NCI-H748 (cell line): ENCODE measurements around the gene SOCS6.

Experiments
- DNase-seq: peaks from one replicate; lab custom pipeline; 2025; ENCODE audit not compliant: unreplicated experiment; lab: John Stamatoyannopoulos, UW

Gene SOCS6

DNA sequence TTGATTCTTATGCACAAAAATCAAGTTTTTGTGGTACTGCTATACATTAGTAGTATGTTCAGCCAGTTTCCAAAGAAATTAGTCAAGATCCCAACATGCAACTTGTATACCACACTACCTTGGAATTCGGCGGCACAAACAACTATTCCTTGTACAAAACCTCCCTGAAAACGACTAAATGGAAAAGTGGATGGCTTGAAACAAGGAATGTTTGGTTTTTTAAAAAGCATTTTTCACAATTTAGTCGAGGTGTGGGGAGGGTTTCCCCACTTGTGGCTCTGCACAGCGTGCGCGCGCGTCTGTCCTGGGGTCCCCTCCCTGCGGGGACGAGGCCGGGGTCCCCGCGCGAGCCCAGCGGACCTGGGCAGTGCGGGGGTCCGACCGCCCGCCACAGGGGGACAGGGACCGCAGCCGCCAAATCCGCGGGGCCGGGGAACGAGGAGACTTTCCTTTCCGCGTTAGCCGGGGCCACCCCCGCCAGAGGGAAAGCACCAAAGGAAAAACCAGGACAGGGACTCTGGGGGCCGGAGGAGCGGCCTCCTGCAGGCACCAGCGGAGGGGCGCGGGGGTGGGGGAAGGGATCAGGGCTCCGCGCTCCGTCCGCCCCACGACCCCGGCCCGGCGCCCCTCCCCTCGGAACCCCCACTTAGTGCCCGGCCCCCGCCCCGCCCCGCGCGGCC lies 534 bp upstream of the SOCS6 start:
- peak; percentile 43 for DNase-seq

DNA sequence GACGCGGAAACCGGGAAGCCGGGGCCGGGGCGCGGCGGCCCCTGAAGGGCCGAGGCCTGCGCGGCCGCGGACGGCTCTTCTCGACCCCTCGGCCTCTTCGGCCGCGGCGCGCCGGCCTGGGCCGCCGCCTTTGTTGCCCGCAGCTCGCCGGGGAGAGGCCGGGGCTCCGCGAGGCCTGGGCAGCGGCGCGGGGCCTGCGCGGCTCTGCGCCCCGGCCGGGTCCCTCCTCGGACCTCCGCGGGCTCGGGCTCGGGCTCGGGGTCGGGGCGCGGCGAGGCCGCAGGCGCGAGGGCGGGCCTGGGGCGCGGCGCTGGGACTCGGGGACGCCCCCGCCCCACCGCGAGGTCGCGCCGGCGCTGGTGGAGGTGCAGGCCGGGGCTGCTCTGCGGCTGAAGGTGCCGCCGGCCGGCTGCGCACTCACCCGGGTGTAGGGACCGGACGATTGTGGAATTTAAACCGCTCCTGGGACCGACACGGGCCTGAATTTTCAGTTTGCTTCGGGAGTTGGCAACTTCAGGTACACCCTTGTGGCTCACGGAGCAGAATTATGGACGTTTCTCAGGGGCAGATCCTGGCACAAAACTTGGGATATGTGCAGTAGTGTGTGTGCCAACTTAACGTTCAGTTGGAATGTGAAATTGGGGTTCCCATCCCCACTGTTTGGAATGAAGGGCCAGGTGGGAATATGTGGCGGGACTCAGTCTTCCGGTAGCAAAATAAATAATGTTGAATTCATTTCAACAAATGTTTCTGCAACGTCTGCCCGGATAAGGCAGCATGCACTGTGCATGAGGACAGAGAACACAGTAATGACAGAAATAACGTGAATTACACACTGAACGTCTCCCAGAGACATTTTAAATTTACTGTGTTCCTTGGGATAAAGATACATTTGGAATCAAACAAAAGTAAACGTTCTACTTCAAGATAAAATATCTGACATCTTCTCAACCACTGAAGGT lies 787 bp downstream of the SOCS6 start:
- DNase-seq, result peak; percentile 56

DNA sequence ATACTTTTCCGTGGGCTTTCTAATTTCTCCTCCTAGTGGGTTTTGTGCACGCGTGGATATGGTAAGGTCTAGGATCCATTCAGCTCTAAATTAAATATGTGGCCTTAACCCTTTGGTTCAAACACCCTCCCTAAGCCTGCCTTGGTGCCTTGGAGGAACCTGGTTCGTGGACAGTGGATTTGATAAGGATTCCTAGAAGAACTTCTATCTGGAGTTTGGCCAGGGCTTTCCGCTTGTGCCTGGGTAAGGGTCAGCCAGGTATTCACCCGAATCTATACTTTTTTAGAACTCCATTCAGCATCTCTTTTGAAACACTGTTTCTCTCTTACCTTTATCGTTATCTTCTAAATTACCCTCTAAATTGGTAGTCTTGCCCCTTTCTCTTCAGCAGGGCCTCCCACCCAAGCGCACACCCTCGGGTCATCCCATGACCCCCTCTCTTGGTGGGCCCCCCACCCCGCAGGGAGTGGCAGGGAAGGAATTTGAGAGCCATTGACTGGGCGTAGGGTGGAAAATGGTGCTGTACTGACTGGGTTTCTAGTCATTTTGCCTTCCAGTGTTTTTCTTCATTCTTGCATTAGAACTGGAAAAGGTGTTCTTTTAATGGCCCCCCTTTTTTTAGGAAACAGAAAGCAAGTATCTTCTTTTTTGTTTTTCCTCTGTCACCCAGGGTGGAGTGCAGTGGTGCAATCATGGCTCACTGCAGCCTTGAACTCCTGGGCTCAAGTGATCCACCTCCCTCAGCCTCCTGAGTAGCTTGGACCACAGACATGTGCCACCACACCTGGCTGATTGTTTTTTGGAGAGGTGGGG lies 1.8 kb downstream of the SOCS6 start:
- DNase-seq, result no peak

DNA sequence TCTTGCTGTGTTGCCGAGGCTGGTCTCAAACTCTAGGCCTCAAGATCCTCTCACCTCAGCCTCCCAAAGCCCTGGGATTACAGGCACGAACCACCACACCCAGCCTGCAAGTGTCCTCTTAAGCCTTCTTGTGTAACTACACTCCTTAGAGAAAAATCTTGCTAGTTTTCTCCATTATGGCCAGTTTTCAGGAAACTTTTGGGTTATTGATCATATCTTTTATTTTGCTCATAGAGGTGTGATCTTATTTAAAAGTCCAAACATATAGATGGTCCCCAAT lies 2.4 kb downstream of the SOCS6 start:
- no peak for DNase-seq

DNA sequence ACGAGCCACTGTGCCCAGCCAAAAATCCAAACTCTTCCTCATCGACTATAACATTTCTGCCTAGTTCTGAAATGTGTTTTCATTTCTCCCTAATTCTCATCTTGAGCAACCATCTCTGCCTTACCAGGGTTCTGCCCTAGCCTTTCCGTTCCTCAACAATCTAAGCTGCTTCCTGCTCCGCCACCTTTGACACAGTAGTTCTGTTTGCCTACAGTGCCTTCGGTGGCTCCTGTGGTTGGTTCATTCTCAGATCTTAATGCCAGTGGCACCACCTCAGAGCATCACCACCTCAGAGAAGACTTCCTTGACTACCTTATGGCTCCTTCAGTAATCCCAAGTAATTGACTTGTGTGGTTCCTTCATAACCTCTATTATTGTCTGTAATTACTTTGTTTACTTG lies 3.8 kb downstream of the SOCS6 start:
- no peak for DNase-seq

DNA sequence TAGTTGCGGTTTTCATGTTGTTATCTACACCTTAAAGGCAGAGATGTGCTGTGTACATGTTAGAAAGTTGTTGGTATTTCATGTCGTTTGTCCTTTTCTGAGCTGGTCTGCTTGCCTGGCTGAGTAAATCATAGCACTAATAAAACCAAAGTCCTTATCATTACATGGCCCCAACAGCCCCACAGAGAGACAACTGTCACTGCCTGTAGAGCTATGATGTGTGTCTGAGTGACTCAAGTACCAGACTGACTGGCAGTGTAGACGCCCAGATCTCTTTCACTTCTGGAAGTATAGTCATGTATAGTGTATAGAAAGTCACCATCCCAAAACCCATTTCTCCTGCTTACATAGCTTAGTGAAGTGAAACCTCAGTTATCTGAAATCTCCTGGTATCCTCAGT lies 4.3 kb downstream of the SOCS6 start:
- no peak for DNase-seq

DNA sequence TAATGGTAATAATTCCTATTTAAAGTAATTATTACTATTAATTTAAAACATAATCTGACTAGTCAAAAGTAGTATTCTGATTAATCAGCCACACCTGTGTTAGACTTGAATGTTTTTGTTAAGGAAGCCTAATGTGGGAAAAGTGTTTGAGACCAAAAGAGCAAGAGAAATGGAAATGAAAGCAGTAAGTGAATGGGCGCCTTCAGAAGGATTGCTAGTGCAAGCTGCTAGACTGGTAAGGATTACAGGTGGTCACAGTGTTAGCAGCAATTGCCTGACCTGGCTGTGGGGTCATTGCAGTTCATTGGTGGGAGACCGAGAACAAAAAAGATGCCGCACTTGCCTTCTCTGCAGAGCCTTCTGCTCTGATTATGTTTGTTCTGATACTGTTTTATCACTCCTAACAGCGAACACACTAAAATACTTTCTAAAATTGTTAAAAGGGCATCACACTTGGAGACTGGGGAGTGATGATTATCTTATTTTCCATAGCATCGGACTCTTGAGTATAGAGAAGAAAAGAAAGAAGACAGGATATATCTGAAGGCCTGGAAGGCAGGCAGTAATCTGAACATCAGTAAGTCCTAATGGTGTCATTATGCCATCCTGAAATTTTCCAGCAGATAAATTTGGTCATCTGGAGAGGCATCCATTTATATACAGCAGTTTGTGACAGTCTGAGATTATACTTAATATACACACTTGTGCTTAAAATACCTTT lies 5.8 kb downstream of the SOCS6 start:
- DNase-seq, result no peak

DNA sequence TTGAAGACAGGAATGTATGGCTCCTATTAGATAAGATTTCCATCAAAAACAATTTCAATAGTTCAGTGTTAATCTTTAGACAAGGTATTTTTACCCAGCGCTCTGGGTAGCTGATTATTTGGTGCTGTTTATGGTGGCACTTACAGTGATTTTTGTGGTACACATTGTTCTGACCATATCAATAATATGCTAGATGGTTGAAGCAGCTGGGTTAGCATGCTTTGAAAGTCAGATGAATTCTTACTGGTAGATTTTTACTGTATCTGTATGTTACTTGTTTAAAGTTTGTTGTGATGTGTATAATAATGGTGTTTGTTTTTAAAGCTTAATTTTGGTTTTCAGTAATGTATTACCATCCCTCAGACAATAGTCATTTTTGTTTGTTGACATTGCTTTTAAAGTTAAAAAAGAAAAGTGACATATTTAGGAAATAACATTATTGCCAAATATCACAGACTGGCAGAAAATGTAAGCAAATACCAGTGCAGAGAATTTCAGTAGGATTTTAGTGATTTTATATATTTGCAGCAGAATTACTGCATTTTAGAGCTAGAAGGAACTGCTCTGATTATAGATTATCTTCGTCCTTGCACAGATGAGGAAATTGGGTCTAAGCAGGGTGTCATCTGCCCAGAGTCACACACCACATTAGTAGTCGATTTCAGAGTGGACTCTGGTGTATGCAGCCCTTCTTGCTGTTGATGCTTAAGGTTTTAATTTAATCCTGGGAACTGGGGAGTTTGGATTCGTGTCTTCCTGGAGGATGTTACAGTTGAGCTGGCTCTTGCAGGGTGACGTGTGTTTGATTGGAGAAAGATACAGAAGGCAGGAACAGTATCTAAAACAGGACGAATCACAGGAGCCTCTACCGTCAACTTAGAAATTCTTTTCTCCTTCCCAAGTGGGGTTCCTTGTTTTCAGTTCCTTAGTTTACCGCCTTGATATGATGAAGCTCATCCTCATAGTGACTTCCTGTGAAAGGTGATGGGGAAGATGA lies 6.6 kb downstream of the SOCS6 start:
- DNase-seq, result no peak

DNA sequence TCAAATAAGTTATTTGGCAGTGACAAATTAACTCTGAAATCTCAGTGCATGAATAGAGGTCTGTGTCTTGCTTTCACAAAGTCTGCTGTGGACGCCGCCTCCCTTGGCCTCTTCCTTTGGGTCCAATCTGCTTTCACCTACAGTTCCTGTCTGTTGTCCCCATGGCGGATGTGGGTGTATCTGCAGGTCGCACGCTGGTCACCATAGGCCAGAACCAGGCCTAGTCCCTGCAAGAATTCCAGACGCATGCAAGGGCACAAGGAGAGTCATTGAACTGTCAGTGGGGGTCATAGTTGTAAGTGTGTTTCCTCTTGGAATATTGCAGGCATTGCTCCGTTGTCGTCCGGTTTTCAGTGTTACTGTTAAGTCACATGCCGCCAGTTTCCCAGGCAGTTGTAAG lies 7.4 kb downstream of the SOCS6 start:
- no peak for DNase-seq

DNA sequence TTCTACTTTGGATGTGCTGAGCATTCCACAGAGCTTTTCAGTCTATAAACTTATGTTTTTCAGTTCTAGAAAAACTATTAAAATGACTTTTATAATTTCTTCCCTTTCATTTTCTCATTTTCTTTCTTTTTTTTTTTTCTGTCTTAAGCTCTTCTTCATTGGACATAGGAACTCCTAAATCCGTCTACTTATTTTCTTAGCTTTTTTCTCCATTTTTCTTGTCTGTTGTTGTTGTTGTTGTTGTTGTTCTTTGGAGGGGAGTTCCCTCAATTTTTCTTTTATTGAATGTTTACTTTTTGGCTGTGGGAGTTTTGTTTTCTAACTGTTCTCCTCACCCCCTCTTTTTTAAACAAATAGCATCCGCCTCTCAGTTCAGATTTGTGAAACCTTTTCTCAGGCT lies 7.9 kb downstream of the SOCS6 start:
- DNase-seq, result no peak

DNA sequence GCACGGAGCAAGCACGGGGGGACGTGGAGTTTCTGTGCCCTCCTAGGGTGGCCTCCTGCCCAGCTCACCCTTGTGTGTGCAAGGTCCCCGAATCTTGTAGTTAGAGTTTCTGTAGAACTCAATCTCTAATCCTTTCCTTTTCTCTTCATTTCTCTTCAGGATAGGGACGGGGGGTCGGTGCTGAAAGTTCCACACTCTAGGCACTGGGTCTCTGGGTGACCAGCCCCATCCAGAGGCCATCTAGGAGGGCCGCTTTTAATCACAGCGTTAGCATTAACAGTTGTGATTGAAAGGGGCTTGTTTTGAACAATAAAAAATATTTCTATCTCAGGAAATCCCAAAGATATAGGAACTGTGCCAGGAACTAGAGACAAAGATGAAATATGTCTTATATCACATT lies 10.5 kb downstream of the SOCS6 start:
- DNase-seq, result no peak

DNA sequence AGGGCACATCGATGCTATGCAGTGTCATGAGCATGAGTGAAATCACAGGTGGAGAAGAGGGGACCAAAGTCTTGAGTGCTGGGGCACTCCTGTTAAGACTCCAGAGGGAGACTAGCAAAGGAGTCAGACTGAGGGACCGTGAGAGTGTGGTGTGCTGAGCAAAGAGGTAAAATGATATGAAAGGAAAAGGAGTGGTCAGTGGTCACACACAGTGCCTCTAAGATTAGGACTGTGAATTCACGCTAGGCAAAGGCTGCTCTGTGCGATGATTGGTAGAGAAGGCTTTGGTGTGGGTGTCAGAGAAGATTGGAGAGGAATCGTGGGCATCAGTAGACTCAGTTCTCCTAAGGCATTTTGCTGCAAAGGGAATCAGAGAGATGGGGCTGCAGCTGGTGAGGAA lies 12.8 kb downstream of the SOCS6 start:
- no peak for DNase-seq

DNA sequence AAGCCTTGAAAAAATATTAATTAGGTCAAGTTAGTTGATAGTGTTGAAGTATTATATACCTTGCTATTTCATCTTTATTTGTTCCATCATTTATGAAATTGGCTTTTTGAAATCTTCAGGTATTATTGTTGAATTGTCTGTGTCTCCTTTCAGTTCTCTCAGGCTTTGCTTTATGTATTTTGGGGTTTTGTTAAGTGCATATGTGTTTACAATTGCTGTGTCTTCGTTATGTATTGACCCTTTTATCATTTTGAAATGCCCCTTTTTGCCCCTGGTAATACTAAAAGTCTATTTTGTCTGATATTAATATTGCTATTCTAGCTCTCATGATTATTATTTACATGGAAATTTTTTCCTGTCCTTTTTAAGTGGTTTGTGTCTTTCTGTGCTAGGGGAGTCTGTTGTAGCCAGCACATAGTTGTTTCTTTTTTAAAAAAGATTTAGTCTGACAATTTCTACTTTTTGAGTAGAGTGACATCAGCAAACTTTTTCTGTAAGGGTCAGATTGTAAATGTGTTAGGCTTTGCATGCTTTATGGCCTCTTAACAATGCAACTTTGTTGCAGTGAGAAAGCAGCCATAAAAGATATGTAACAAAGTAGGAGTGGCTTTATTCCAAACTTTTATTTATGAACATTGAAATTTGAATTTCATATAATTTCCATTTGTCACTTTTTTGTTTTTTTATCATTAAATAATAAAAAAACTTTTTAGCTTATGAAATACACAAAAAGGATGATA lies 19.9 kb downstream of the SOCS6 start:
- DNase-seq, result no peak

DNA sequence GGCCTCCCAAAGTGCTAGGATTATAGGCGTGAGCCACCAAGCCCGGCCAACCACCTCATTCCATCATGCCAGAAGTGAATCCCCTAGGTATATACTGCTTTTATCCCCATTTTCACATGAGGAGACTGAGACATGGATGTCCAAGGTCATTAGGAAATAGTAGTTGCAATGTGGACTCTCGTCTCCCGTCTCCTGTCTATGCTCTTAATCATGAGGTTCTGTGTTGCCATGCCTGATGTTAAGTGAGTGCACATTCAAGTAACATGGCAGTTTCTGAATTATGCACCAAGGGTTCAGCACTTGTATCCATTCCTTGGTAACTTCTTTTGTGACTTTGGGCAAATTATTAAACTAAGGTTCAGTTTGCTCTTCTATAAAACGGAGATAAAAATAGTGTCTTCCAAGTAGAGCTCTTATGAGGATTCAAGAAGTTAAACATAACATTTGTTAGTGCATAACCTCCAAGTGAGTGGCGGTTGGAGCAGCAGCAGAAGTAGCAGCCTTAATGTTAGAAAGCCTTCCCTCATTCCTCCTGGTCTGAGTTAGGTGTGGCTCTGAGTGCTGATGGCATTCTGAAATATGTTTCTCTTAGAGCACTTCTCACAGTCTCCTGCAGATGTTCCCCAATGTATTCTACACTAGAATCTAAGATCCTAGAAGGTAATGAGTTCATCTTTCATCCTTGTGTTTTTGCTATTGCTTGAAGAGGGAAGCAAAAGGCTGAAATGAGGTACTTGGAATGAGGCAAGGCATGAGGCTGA lies 21.9 kb downstream of the SOCS6 start:
- DNase-seq, result no peak

DNA sequence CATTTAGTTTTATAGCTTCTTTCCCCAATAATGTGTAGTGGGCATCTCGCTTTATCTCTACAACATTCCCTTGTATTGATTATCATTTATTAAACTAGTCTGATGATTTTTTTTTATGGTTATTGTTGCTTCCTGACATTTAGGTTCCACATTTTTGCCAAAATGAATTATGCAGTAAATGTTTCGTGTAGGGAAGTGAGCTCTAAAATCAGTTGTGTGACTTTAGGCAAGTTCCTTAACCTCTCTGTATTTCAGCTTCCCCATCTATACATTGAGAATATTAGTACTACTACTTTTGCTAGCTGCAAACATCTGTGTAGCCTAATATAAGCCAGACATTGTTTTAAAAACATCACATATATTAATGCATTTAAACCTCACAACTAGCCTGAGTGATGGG lies 22.9 kb downstream of the SOCS6 start:
- no peak for DNase-seq

DNA sequence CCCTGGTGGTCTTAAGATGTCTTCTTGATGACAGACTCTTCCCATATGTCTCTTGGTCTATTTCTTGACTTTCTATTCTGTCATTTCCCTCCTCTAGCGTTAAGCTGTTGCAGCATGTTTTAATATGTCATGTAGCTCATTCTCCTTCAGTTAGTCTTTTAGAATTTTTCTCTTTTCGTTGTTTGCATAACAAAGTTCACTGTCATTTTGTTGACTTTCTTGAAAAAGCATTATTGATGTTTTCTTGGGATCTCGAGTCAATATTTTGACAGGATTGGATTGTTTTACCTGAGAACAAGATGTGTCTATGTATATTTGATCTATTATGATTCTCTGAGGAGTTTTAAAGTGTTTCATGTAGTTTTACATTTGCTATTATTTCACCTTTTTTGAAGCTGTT lies 24.8 kb downstream of the SOCS6 start:
- no peak for DNase-seq

DNA sequence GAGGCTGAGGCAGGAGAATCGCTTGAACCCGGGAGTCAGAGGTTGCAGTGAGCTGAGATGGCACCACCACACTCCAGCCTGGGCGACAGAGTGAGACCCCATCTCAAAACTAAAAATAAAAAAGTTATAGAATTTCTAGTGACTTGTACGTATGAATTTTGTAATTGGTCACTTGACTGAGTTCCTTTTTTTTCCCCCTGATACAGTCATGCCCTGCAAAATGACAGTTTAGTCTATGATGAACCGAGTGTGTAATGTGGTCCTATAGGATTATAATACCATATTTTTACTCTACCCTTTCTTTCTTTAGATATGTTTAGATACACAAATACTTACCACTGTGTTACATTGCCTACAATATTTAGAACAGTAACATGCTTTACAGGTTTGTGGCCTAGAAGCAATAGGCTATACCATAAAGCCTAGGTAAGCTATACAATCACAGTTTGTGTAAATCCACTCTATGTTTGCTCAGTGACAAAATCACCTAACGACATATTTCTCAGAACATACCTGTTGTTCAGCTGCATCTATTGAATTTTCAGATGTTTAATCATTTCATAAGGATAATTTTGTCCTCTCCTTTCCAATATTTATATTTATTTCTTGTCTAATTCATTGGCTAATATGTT lies 25.4 kb downstream of the SOCS6 start:
- DNase-seq, result no peak

DNA sequence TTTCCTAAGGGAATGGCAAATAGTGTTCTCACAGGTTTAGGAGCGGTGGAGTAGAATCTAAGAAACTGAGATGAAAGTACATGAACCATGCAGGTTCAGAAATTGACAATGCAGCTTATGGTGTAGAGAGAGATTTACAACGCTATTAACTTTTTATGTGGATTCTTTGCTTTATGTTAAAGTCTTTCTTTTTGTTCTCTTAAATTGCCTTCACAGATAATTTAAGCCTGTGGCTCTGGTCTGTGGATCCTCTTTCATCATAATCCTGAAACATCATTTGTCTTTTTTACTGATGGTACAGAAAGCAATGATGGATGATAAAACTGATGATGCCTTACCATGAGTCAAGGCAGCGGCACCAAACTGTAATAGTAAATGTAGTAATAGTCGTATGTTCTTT lies 30.3 kb downstream of the SOCS6 start:
- DNase-seq, result no peak
